Hepatocyte (in vitro differentiated cells): Measurements from ENCODE around the gene PIK3R6. TPM values are rescaled to one million over a fixed set of nuclear protein-coding genes. Genes with fewer than 3 reads are reported as not detected.

Experiments
- DNase-seq: peaks from one replicate; pipeline ENCODE4 v3.0.0-alpha.2; 2016; ENCODE audit warnings: low spot score
- H2AFZ ChIP-seq: fragments of 200-600 bp; sonication (generic); 2 replicates; pipeline ENCODE4 v1.6.0; 2016; ENCODE audit warnings: antibody characterized with exemption, mild to moderate bottlenecking
- H3K27ac ChIP-seq: fragments of 200-600 bp; sonication (generic); 2 replicates; pipeline ENCODE4 v1.5.1; 2016; ENCODE audit warnings: mild to moderate bottlenecking
- H3K27me3 ChIP-seq: fragments of 200-600 bp; sonication (generic); 2 replicates; pipeline ENCODE4 v1.6.1; 2016
- H3K36me3 ChIP-seq: fragments of 200-600 bp; sonication (generic); replicated peaks from 2 replicates; pipeline ENCODE4 v1.5.1; 2016; ENCODE audit warnings: low read depth; ENCODE audit not compliant: insufficient read depth
- H3K4me1 ChIP-seq: fragments of 200-600 bp; sonication (generic); 2 replicates; pipeline ENCODE4 v1.5.1; 2016; ENCODE audit warnings: mild to moderate bottlenecking, moderate library complexity; ENCODE audit not compliant: insufficient read depth
- H3K4me2 ChIP-seq: fragments of 200-600 bp; sonication (generic); 2 replicates; pipeline ENCODE4 v1.6.0; 2016
- H3K4me3 ChIP-seq: fragments of 200-600 bp; sonication (generic); 2 replicates; pipeline ENCODE4 v1.5.1; 2016; ENCODE audit warnings: mild to moderate bottlenecking
- H3K79me2 ChIP-seq: fragments of 200-600 bp; sonication (generic); 2 replicates; pipeline ENCODE4 v1.6.0; 2017; ENCODE audit warnings: mild to moderate bottlenecking
- H3K9me2 ChIP-seq: fragments of 200-600 bp; sonication (generic); replicated peaks from 2 replicates; pipeline ENCODE4 v1.6.0; 2017; ENCODE audit warnings: mild to moderate bottlenecking; ENCODE audit not compliant: insufficient read depth
- H3K9me3 ChIP-seq: fragments of 200-600 bp; sonication (generic); 2 replicates; pipeline ENCODE4 v1.5.1; 2016; ENCODE audit warnings: low read depth, mild to moderate bottlenecking
- H4K20me1 ChIP-seq: fragments of 200-600 bp; sonication (generic); 2 replicates; pipeline ENCODE4 v1.6.0; 2016; ENCODE audit warnings: mild to moderate bottlenecking; ENCODE audit not compliant: insufficient read depth, poor library complexity, severe bottlenecking
- EZH2 ChIP-seq: fragments of 200-600 bp; sonication (generic); IDR thresholded peaks from 2 replicates; pipeline ENCODE4 v1.6.1; 2016; ENCODE audit warnings: antibody characterized with exemption, mild to moderate bottlenecking, borderline replicate concordance
- EZH2phosphoT487 ChIP-seq: fragments of 200-600 bp; sonication (generic); IDR thresholded peaks from one replicate; pipeline ENCODE4 v1.6.1; 2018; ENCODE audit warnings: antibody characterized with exemption, mild to moderate bottlenecking, low read depth, moderate library complexity; ENCODE audit not compliant: unreplicated experiment, severe bottlenecking
- WGBS: methylation state at CpG from one replicate; pipeline ENCODE4 v1.1.6; 2016; ENCODE audit warnings: low lambda C conversion rate; ENCODE audit errors: missing lambda C conversion rate; 5-methylcytosine and 5-hydroxymethylcytosine counted together
- polyA plus RNA-seq: library from polyadenylated mRNA; unstranded; fragments of >200 nt; fragmentation: Nextera tagmentation; extraction: Ambion mirVana; gene quantifications from 2 replicates; pipeline ENCODE4 v1.2.1, GENCODE V29; 2016
- total RNA-seq: library from RNA; depleted of rRNA; stranded (reverse); fragments of >200 nt; gene quantifications from 2 replicates; pipeline ENCODE4 v1.2.3, GENCODE V29; 2014
- TF ChIP-seq, protein P1 (sequence below): fragments of 200-600 bp; sonication (generic); IDR thresholded peaks from 2 replicates; pipeline ENCODE4 v1.5.1; 2016; ENCODE audit warnings: antibody characterized with exemption, mild to moderate bottlenecking; ENCODE audit not compliant: poor library complexity

Gene PIK3R6
- total and polyA plus RNA-seq, 2 experiments from 2014 or later, result 0.07 to 0.10 TPM

DNA sequence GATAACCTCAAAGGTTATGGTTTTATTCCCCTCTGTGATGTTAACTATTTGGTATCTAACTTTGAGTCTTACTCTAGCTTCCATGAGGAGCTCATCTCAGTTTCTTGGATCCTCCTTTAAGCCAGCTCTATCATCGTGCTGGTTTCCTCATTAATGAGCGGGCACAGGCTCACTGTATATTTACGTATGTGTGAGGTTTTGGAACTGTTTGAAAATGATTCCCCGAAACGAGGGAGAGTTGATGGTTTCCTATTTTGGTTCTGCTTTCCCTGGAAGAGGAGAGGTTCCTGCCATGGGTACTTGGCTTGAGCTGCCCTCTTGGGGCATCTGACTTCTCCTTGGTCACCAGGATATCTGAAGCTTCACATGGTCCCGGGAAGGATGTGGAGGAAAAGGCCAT lies 32.7 kb upstream of the PIK3R6 start:
- Histone ChIP-seq H3K36me3 (no peaks in the 10 kb centered on the region), H3K4me3 (no peak overlapping the region), H3K79me2 (no peaks in the 10 kb centered on the region), H3K27me3 (peaks cover 20% of the 10 kb centered on the region), H4K20me1 (no peaks in the 10 kb centered on the region), H3K9me3 (no peaks in the 10 kb centered on the region), H3K27ac (no peak overlapping the region), H3K4me2 (no peak overlapping the region), H2AFZ (no peak overlapping the region), H3K9me2 (no peaks in the 10 kb centered on the region), H3K4me1 (no peaks in the 10 kb centered on the region)
- TF ChIP-seq EZH2 (no peak), EZH2phosphoT487 (no peak)
- TF ChIP-seq, protein P1, sequence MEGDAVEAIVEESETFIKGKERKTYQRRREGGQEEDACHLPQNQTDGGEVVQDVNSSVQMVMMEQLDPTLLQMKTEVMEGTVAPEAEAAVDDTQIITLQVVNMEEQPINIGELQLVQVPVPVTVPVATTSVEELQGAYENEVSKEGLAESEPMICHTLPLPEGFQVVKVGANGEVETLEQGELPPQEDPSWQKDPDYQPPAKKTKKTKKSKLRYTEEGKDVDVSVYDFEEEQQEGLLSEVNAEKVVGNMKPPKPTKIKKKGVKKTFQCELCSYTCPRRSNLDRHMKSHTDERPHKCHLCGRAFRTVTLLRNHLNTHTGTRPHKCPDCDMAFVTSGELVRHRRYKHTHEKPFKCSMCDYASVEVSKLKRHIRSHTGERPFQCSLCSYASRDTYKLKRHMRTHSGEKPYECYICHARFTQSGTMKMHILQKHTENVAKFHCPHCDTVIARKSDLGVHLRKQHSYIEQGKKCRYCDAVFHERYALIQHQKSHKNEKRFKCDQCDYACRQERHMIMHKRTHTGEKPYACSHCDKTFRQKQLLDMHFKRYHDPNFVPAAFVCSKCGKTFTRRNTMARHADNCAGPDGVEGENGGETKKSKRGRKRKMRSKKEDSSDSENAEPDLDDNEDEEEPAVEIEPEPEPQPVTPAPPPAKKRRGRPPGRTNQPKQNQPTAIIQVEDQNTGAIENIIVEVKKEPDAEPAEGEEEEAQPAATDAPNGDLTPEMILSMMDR, result no peak
- 87% methylated on average over 6 of the region's 6 CpGs for WGBS
- no peak for DNase-seq

DNA sequence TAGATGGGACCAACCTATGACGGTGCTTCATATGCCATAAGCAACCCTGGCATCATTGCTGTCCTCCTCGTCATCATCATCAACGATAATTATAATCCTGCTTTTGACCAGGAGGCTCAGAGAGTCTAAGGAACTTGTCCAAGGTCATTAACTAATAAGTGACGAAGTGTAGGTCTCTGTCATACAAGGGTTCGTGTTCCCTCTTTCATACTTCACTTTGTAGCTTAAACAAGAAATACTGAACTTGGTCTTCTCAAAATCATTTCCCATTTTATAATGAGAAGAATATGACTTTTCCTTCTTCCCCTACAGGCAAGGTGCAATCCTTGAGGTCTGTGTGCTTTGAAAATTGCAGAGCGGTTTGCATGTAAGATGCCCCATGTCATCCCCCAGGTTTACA lies 31.2 kb upstream of the PIK3R6 start:
- Histone ChIP-seq H3K4me3 (no peak overlapping the region), H3K9me2 (no peaks in the 10 kb centered on the region), H2AFZ (no peak overlapping the region), H3K27me3 (peaks cover 12% of the 10 kb centered on the region), H3K36me3 (no peaks in the 10 kb centered on the region), H3K9me3 (no peaks in the 10 kb centered on the region), H4K20me1 (no peaks in the 10 kb centered on the region), H3K27ac (no peak overlapping the region), H3K4me1 (peaks cover 3% of the 10 kb centered on the region), H3K79me2 (no peaks in the 10 kb centered on the region), H3K4me2 (no peak overlapping the region)
- TF ChIP-seq, protein P1, result no peak
- no peak for TF ChIP-seq EZH2
- no peak for TF ChIP-seq EZH2phosphoT487
- no peak for DNase-seq
- 93% methylated on average over 6 of the region's 6 CpGs for WGBS

DNA sequence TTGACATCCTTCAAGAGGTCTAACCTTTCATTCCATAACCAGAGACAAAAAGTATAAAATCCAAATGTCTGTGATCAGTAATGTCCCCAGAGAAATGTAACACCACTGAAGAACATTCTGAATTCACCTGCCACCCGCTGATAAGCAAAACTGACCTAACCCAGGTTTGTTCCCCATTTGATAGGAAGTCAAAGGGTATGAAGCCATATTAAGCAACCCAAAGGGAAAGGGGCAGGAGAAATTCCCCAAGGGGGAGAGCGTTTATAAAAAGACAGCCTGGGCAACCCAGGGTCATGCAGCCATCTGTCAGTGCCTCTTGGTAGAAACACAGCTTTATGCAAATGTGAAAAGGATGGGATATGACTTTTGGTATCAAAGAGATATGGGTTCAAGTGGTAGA lies 30.7 kb upstream of the PIK3R6 start:
- Histone ChIP-seq H3K4me3 (no peak overlapping the region), H3K9me2 (no peaks in the 10 kb centered on the region), H3K4me2 (no peak overlapping the region), H3K27me3 (peaks cover 12% of the 10 kb centered on the region), H3K36me3 (no peaks in the 10 kb centered on the region), H4K20me1 (no peaks in the 10 kb centered on the region), H3K79me2 (no peaks in the 10 kb centered on the region), H3K4me1 (peaks cover 3% of the 10 kb centered on the region), H2AFZ (no peak overlapping the region), H3K9me3 (no peaks in the 10 kb centered on the region), H3K27ac (no peak overlapping the region)
- WGBS, result 88% methylated on average over 2 of the region's 2 CpGs
- DNase-seq, result no peak
- TF ChIP-seq EZH2, result no peak
- TF ChIP-seq, protein P1, result no peak
- no peak for TF ChIP-seq EZH2phosphoT487
